HEK293T (cell line): ENCODE results near the gene TMEM38B.
"Not testable (repeated sequence)": the region's sequence is repeated elsewhere in the genome, so short reads cannot be mapped to it uniquely, and the experiment has no call there.

Experiments
- CTCF ChIA-PET: fragments of 350-600 bp; formaldehyde crosslinking; extraction: SDS; loops from one replicate; lab custom pipeline; 2021; ENCODE audit warnings: antibody characterized with exemption, inconsistent platforms; lab: Yijun Ruan, JAX
- POLR2A ChIA-PET: fragments of 350-600 bp; formaldehyde crosslinking; extraction: SDS; loops from one replicate; lab custom pipeline; 2020; ENCODE audit warnings: antibody characterized with exemption, inconsistent platforms; lab: Yijun Ruan, JAX
- DNase-seq: peaks from one replicate; pipeline ENCODE4 v3.0.0; 2012; ENCODE audit warnings: mixed read lengths; ENCODE audit errors: extremely low spot score
- ARNT ChIP-seq: fragments of 450-650 bp; IDR thresholded peaks from 2 replicates; pipeline ENCODE4 v1.6.1; 2017; ENCODE audit warnings: mild to moderate bottlenecking
- BHLHE40 ChIP-seq: fragments of 450-650 bp; IDR thresholded peaks from 2 replicates; pipeline ENCODE4 v1.6.1; 2016; ENCODE audit warnings: mild to moderate bottlenecking, moderate library complexity, borderline replicate concordance
- CTBP1 ChIP-seq: fragments of 450-650 bp; IDR thresholded peaks from 2 replicates; pipeline ENCODE4 v1.6.1; 2016; ENCODE audit warnings: borderline replicate concordance
- ELF4 ChIP-seq: fragments of 450-650 bp; IDR thresholded peaks from 2 replicates; pipeline ENCODE4 v1.6.1; 2017; ENCODE audit warnings: antibody characterized with exemption
- FOXA1 ChIP-seq: fragments of 450-650 bp; IDR thresholded peaks from 2 replicates; pipeline ENCODE4 v1.6.1; 2016; ENCODE audit warnings: mild to moderate bottlenecking
- FOXK2 ChIP-seq: fragments of 450-650 bp; IDR thresholded peaks from 2 replicates; pipeline ENCODE4 v1.6.1; 2016; ENCODE audit warnings: mild to moderate bottlenecking
- FOXM1 ChIP-seq: fragments of 450-650 bp; IDR thresholded peaks from 2 replicates; pipeline ENCODE4 v1.6.1; 2017; ENCODE audit warnings: mild to moderate bottlenecking, borderline replicate concordance
- HDGF ChIP-seq: fragments of 450-650 bp; IDR thresholded peaks from 2 replicates; pipeline ENCODE4 v1.6.1; 2017; ENCODE audit warnings: antibody characterized with exemption, borderline replicate concordance
- L3MBTL2 ChIP-seq: fragments of 450-650 bp; conservative IDR thresholded peaks from 2 replicates; pipeline ENCODE4 v1.6.1; 2016; ENCODE audit warnings: mild to moderate bottlenecking
- LEF1 ChIP-seq: fragments of 450-650 bp; IDR thresholded peaks from 2 replicates; pipeline ENCODE4 v1.6.1; 2017; ENCODE audit warnings: mild to moderate bottlenecking, borderline replicate concordance
- NFRKB ChIP-seq: fragments of 450-650 bp; IDR thresholded peaks from 2 replicates; pipeline ENCODE4 v1.6.1; 2016; ENCODE audit warnings: mild to moderate bottlenecking, moderate library complexity
- PKNOX1 ChIP-seq: fragments of 450-650 bp; IDR thresholded peaks from 2 replicates; pipeline ENCODE4 v1.6.1; 2016
- SP1 ChIP-seq: fragments of 450-650 bp; IDR thresholded peaks from 2 replicates; pipeline ENCODE4 v1.6.1; 2017
- SUZ12 ChIP-seq: fragments of 450-650 bp; IDR thresholded peaks from 2 replicates; pipeline ENCODE4 v1.6.1; 2016; ENCODE audit warnings: mild to moderate bottlenecking
- TARDBP ChIP-seq: fragments of 450-650 bp; IDR thresholded peaks from 2 replicates; pipeline ENCODE4 v1.6.1; 2016
- ZNF384 ChIP-seq: fragments of 450-650 bp; IDR thresholded peaks from 2 replicates; pipeline ENCODE4 v1.6.1; 2016

Gene TMEM38B

GRCh38 chr9:105712773-105713172 is 18.4 kb downstream of the TMEM38B start:
- TF ChIP-seq CTBP1 (no peak), BHLHE40 (no peak), FOXA1 (no peak), TARDBP (no peak), ARNT (no peak), L3MBTL2 (no peak), ELF4 (no peak), NFRKB (no peak), SP1 (no peak), LEF1 (no peak), PKNOX1 (no peak), HDGF (no peak)
- ChIA-PET CTCF (no interaction called here), POLR2A (no interaction called here)
- DNase-seq, result no peak

DNA sequence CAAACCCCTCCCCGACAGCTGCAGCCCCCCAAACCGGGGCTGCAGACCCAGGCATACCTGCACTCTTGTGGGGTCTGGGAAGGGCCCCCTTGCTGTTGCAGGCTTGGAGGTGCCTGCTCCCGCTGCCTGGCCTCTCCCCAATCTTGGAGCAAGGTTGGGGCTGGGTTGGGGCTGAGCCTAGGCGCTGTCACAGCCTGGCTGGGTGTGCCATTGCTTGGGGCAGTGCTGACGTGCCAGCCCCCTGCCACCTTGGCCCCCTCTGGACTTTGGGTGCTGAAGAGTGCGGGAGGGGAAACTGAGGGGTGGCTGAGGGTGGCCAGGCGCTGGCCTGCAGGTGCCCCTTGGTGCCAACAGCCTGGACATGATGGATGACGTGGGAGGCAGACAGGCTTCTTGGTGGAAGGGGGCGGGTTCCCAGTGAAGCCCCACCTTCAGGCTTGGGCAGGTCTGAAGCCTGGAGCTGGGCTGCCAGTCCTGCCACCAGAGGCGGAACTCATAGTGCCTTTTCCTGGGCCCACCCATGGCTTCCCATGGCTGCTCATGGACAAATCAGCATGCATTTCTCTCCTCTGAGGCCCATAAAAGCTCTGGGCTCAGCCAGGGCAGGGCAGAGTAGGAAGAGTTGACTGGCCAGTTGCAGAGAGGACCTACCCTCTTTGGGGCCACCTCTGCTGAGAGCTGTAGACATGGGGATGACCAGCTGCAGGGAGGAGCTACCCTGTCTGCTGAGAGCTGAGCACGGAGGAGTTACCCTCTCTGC is 19.1 kb downstream of the TMEM38B start:
- no peak for TF ChIP-seq ZNF384
- TF ChIP-seq FOXM1, result no peak
- no peak for TF ChIP-seq LEF1
- no peak for TF ChIP-seq NFRKB
- no peak for TF ChIP-seq L3MBTL2
- TF ChIP-seq TARDBP, result no peak
- no peak for TF ChIP-seq HDGF
- no peak for TF ChIP-seq ELF4
- no peak for TF ChIP-seq BHLHE40
- no peak for TF ChIP-seq SP1
- no peak for TF ChIP-seq ARNT
- no peak for TF ChIP-seq CTBP1
- no peak for TF ChIP-seq FOXK2
- TF ChIP-seq PKNOX1, result no peak
- no peak for TF ChIP-seq SUZ12
- TF ChIP-seq FOXA1, result no peak
- ChIA-PET CTCF (interaction anchor here (1.0 to 1.1 kb wide), 2 partner anchors 20 to 115 kb away, joined by 3 to 4 read pairs; partner anchors contain the start of gene TMEM38B), POLR2A (no interaction called here)
- no peak for DNase-seq

DNA sequence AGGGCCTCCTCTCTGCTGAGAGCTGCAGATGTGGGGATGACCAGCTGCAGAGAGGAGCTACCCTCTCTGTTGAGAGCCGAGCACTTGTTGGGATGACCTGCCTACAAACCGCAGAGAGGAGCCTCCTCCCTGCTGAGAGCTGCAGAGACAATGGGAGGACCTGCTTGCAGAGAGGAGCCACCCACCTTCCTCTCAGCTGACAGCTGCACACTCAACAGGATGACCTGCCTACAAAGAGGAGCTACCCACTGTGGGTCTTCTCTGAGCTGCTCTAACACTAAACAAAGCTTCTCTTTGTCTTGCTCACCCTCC is 19.6 kb downstream of the TMEM38B start:
- no peak for DNase-seq
- ChIA-PET CTCF (interaction anchor here (1.0 to 1.1 kb wide), 2 partner anchors 20 to 116 kb away, joined by 3 to 4 read pairs; partner anchors contain the start of gene TMEM38B), POLR2A (no interaction called here)
- TF ChIP-seq FOXM1, result no peak
- TF ChIP-seq SUZ12, result no peak
- no peak for TF ChIP-seq CTBP1
- no peak for TF ChIP-seq TARDBP
- TF ChIP-seq FOXK2, result no peak
- no peak for TF ChIP-seq HDGF
- TF ChIP-seq SP1, result no peak
- no peak for TF ChIP-seq ELF4
- TF ChIP-seq NFRKB, result no peak
- no peak for TF ChIP-seq PKNOX1
- TF ChIP-seq LEF1, result no peak

- CTCF ChIA-PET, result interaction anchor here (0.5 to 1.2 kb wide), 2 partner anchors 25 to 166 kb away, joined by 3 to 5 read pairs; no protein-coding TSS in a partner anchor
- POLR2A ChIA-PET, result no interaction called here
- no peak for DNase-seq
- TF ChIP-seq BHLHE40 (no peak), ARNT (no peak), HDGF (no peak), TARDBP (no peak), ELF4 (no peak)
These were observed 21.8 kb downstream of the TMEM38B start for GRCh38 chr9:105716146-105716545.

DNA sequence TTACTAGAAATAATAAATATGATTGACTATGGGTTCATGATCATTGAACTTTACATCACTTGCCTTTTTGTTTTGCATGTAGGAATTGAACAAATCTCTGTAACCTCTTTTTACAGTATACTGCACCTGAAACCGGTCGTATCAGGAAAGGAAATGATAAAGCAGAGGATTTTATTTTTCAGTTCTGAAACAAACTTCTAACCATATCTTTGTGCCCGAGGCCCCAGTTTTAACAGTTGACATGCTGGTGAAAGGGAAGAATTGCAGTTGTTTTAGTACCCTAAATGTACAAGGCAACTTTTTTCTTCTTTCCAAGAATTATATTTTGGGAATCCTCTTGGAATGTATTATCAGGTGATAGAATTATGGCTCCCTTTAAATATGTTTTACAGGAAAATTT is 27.8 kb downstream of the TMEM38B start:
- POLR2A ChIA-PET, result no interaction called here
- DNase-seq, result no peak
- CTCF ChIA-PET, result no interaction called here
- TF ChIP-seq ZNF384 (no peak), LEF1 (no peak), FOXM1 (no peak), NFRKB (no peak), CTBP1 (no peak), SUZ12 (no peak), FOXA1 (no peak), BHLHE40 (no peak)

DNA sequence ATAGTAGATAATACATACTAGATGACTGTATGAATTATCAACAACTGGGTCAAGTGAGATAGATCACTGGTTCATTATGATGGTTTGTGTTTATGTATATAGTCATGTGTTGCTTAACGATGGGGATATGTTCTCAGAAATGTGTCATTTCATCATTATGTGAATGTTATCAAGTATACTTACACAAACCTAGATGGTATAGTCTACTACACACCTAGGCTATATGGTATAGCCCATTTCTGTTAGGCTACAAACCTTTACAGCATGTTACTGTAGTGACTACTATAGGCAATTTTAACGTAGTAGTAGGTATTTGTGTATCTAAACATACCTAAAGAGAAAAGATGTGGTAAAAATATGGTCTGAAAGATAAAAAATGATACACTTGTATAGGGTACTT is 31.0 kb downstream of the TMEM38B start:
- POLR2A ChIA-PET, result no interaction called here
- CTCF ChIA-PET, result no interaction called here
- TF ChIP-seq SP1 (no peak), ELF4 (no peak), NFRKB (no peak), FOXK2 (no peak), ZNF384 (no peak), L3MBTL2 (no peak), BHLHE40 (no peak)
- no peak for DNase-seq

DNA sequence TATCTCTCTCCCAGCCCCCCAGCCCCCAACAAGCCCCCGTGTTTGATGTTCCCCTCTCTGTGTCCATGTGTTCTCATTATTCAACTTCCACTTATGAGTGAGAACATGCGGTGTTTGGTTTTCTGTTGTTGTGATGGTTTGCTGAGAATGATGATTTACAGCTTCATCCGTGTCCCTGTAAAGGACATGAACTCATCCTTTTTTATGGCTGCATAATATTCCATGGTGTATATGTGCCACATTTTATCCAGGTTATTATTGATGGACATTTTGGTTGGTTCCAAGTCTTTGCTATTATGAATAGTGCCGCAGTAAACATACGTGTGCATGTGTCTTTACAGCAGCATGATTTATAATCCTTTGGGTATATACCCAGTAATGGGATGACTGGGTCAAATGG is 33.9 kb downstream of the TMEM38B start:
- POLR2A ChIA-PET, DNase-seq, CTCF ChIA-PET: not testable (repeated sequence)

- CTCF ChIA-PET, POLR2A ChIA-PET, DNase-seq: not testable (repeated sequence)
These were observed 37.1 kb downstream of the TMEM38B start for GRCh38 chr9:105731420-105731819.
